Gastrocnemius medialis (tissue), 4 donors: ENCODE measurements around the gene DCLRE1C.

Source experiments
- CTCF ChIP-seq, 5 experiments: fragments of 450-650 bp in 3 of 5; fragments of 200-600 bp in 2 of 5; sonication (generic) in 2 of 5; IDR thresholded peaks in 4 of 5; conservative IDR thresholded peaks in 1 of 5; 1 replicate in 4 of 5; 2 replicates in 1 of 5; pipeline ENCODE4 v1.5.1; 2016 to 2019; ENCODE audit warnings: antibody characterized with exemption in 5 of 5, mild to moderate bottlenecking in 3 of 5, moderate library complexity in 3 of 5
- POLR2A ChIP-seq, 2 donors: fragments of 450-650 bp; IDR thresholded peaks; one replicate each; pipeline ENCODE4 v1.6.1; 2017; ENCODE audit warnings: antibody characterized with exemption in 2 of 2, mild to moderate bottlenecking in 2 of 2, moderate library complexity in 2 of 2

GRCh38 chr10:14958872-14959220, 5.0 kb upstream of the DCLRE1C start:
- TF ChIP-seq CTCF (IDR thresholded peaks at IDR 0.05 in 4 of 5, conservative IDR thresholded peaks at IDR 0.05 in 1 of 5), result no peak
- no peak for TF ChIP-seq POLR2A (IDR thresholded peaks at IDR 0.05)
